Measurements from ENCODE around the gene PER3. TPM values are rescaled to one million over a fixed set of nuclear protein-coding genes. Genes with fewer than 3 reads are reported as not detected.
A peak's percentile ranks its signal among the peaks of the same experiment; 100 is the strongest.

Gene PER3
- total RNA-seq, 1 donor: 22.4 TPM

DNA sequence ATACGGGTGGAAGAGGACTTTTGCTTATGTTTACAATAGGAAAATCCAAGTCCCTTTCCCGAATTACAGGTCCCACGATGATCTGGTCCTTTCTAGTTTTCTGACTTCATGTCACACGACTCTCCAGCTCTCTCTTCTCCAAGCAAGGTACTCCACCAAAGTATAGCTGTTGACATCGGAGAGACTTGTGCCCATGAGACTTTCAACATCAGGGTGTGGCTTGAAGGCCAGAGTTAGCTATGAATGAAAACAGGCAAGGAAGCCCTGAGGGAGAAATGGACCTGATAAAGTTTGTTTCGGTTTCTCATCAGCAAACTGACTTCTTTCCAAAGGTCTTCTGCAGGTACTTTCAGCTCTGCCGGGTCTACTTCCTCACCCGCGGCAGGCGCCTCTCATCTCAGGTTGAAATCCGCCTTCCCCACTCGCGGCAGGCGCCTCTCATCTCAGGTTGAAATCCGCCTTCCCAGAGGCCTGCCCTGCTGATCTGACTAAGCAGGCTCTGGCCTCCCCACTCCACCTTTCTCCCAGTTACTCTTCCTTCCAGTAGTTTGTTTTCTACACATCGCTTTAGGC lies 2.1 kb upstream of the PER3 start:
- peaks cover 2% of the 10 kb centered on the region for H4K20me1 ChIP-seq (ENCODE audit: insufficient read depth, low read length)
- no peak overlapping the region for H3K27ac ChIP-seq (ENCODE audit: low read depth, low read length)
- H2AFZ ChIP-seq (ENCODE audit: low read length): no peak overlapping the region
- no peak overlapping the region for H3K4me3 ChIP-seq (ENCODE audit: insufficient read depth, low read length)
- DNase-seq (ENCODE audit: insufficient read length, low spot score, missing footprints): no peak
- H3K36me3 ChIP-seq (ENCODE audit: insufficient read depth, low read length): peaks cover 44% of the 10 kb centered on the region
- H3K9me3 ChIP-seq (ENCODE audit: low read depth, low read length): no peaks in the 10 kb centered on the region
- peaks cover 8% of the 10 kb centered on the region for H3K4me1 ChIP-seq (ENCODE audit: insufficient read depth, low read length)
- no peaks in the 10 kb centered on the region for H3K27me3 ChIP-seq (ENCODE audit: insufficient read depth, low read length)
- H3K4me2 ChIP-seq (ENCODE audit: insufficient read depth, low read length): no peak overlapping the region
- TF ChIP-seq, protein P1, sequence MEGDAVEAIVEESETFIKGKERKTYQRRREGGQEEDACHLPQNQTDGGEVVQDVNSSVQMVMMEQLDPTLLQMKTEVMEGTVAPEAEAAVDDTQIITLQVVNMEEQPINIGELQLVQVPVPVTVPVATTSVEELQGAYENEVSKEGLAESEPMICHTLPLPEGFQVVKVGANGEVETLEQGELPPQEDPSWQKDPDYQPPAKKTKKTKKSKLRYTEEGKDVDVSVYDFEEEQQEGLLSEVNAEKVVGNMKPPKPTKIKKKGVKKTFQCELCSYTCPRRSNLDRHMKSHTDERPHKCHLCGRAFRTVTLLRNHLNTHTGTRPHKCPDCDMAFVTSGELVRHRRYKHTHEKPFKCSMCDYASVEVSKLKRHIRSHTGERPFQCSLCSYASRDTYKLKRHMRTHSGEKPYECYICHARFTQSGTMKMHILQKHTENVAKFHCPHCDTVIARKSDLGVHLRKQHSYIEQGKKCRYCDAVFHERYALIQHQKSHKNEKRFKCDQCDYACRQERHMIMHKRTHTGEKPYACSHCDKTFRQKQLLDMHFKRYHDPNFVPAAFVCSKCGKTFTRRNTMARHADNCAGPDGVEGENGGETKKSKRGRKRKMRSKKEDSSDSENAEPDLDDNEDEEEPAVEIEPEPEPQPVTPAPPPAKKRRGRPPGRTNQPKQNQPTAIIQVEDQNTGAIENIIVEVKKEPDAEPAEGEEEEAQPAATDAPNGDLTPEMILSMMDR (IDR thresholded peaks at IDR 0.05; ENCODE audit: extremely low read depth, low read depth, low read length): no peak
- H3K79me2 ChIP-seq (ENCODE audit: insufficient read depth, low read length): peaks cover under 1% of the 10 kb centered on the region

DNA sequence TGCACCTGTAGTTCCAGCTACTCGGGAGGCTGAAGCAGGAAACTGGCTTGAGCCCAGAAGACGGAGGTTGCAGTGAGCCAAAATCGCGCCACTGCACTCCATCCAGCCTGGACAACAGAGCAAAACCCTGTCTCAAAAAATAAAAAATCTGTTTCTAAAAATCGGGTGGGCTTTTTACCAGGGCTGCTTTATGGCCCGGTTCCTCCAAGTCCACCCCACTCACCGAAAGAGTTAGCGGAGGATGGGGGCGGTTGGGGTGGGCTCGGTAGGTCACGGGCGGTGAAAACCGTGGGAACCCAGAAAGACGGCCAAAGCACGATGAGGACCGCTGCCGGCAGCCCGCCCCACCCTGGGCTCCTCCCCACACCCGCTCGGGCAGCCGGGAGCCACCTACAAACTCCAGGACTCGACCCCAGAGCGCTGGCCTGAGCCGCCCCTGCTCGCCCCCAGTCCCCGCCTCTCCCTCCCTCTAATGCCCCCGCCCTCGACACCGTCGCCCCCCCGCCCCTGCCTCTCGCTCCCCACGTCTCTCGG lies 846 bp upstream of the PER3 start:
- TF ChIP-seq, protein P1 (IDR thresholded peaks at IDR 0.05; ENCODE audit: extremely low read depth, low read depth, low read length): no peak

DNA sequence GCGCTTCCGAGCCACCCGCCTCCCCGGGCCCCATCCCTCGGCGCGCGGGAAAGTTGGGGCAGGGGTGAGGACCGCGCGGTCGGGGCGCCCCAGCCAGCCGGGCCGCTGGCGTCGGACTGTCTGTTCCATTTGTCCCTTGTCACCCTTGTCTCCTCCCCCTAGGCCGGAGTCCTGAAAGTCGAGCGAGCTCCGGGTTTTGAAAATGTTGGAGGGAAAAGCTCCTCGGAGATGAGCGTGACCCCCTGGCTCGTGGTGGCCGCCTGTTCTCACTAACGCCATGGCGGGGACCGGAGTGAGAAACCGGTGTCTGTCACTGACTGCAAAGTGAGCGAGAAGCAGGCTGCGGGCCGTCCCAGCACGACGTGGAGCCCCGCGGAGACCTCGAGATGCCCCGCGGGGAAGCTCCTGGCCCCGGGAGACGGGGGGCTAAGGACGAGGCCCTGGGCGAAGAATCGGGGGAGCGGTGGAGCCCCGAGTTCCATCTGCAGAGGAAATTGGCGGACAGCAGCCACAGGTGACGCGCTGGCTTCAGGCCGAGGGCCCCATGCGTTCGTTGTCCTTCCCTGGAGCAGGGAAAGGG lies 491 bp downstream of the PER3 start:
- H3K4me2 ChIP-seq (ENCODE audit: insufficient read depth, low read length): peak overlapping the region; percentile 78
- TF ChIP-seq, protein P1 (IDR thresholded peaks at IDR 0.05; ENCODE audit: extremely low read depth, low read depth, low read length): no peak
- H3K79me2 ChIP-seq (ENCODE audit: insufficient read depth, low read length): no peaks in the 10 kb centered on the region
- H3K27me3 ChIP-seq (ENCODE audit: insufficient read depth, low read length): no peaks in the 10 kb centered on the region
- peak; percentile 75 for DNase-seq (ENCODE audit: insufficient read length, low spot score, missing footprints)
- H3K27ac ChIP-seq (ENCODE audit: low read depth, low read length): peak overlapping the region; percentile 61
- H4K20me1 ChIP-seq (ENCODE audit: insufficient read depth, low read length): no peaks in the 10 kb centered on the region
- H3K9me3 ChIP-seq (ENCODE audit: low read depth, low read length): no peaks in the 10 kb centered on the region
- peak overlapping the region; percentile 75 for H3K4me3 ChIP-seq (ENCODE audit: insufficient read depth, low read length)
- H2AFZ ChIP-seq (ENCODE audit: low read length): peak overlapping the region; percentile 68
- H3K36me3 ChIP-seq (ENCODE audit: insufficient read depth, low read length): peaks cover 30% of the 10 kb centered on the region
- H3K4me1 ChIP-seq (ENCODE audit: insufficient read depth, low read length): peaks cover 8% of the 10 kb centered on the region

More for the DNA sequence above, 846 bp upstream of the PER3 start:
- H3K4me3 ChIP-seq (ENCODE audit: insufficient read depth, low read length): peak overlapping the region; percentile 72
- peak; percentile 97 for DNase-seq (ENCODE audit: insufficient read length, low spot score, missing footprints)
- no peaks in the 10 kb centered on the region for H3K79me2 ChIP-seq (ENCODE audit: insufficient read depth, low read length)
- peak overlapping the region; percentile 63 for H2AFZ ChIP-seq (ENCODE audit: low read length)
- no peaks in the 10 kb centered on the region for H3K9me3 ChIP-seq (ENCODE audit: low read depth, low read length)
- H3K4me2 ChIP-seq (ENCODE audit: insufficient read depth, low read length): peak overlapping the region; percentile 83
- H4K20me1 ChIP-seq (ENCODE audit: insufficient read depth, low read length): no peaks in the 10 kb centered on the region
- H3K27ac ChIP-seq (ENCODE audit: low read depth, low read length): peak overlapping the region; percentile 22
- H3K27me3 ChIP-seq (ENCODE audit: insufficient read depth, low read length): no peaks in the 10 kb centered on the region
- H3K36me3 ChIP-seq (ENCODE audit: insufficient read depth, low read length): peaks cover 36% of the 10 kb centered on the region
- H3K4me1 ChIP-seq (ENCODE audit: insufficient read depth, low read length): peaks cover 8% of the 10 kb centered on the region

DNA sequence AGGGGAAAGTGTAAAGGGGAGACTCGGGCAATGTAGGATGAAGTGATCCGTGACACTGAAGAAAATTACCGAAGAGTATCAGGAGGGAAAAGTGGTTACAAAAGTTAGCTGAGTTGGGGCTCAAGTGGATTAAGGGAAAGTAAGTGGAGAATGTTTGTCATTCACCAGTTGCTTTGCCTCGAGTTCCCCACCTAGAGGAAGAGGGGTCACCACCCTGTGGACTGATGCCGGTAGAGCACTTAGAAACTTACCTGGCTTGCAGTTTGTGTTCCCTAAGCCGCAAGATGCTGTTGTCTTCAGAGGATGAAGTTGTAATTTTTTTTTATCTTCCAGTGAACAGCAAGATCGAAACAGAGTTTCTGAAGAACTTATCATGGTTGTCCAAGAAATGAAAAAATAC lies 1.0 kb downstream of the PER3 start:
- H4K20me1 ChIP-seq (ENCODE audit: insufficient read depth, low read length): no peaks in the 10 kb centered on the region
- H2AFZ ChIP-seq (ENCODE audit: low read length): peak overlapping the region; percentile 68
- H3K27me3 ChIP-seq (ENCODE audit: insufficient read depth, low read length): no peaks in the 10 kb centered on the region
- peak overlapping the region; percentile 75 for H3K4me3 ChIP-seq (ENCODE audit: insufficient read depth, low read length)
- peak; percentile 73 for DNase-seq (ENCODE audit: insufficient read length, low spot score, missing footprints)
- TF ChIP-seq, protein P1 (IDR thresholded peaks at IDR 0.05; ENCODE audit: extremely low read depth, low read depth, low read length): no peak
- H3K36me3 ChIP-seq (ENCODE audit: insufficient read depth, low read length): peaks cover 30% of the 10 kb centered on the region
- peak overlapping the region; percentile 78 for H3K4me2 ChIP-seq (ENCODE audit: insufficient read depth, low read length)
- peaks cover 8% of the 10 kb centered on the region for H3K4me1 ChIP-seq (ENCODE audit: insufficient read depth, low read length)
- H3K27ac ChIP-seq (ENCODE audit: low read depth, low read length): no peak overlapping the region
- no peaks in the 10 kb centered on the region for H3K9me3 ChIP-seq (ENCODE audit: low read depth, low read length)
- no peaks in the 10 kb centered on the region for H3K79me2 ChIP-seq (ENCODE audit: insufficient read depth, low read length)

Measured in osteoblast (primary cell).